AG10803 (cell line): ENCODE data around the gene SNN.

Source experiments
- DNase-seq: peaks from one replicate; pipeline ENCODE4 v3.0.0; 2010; ENCODE audit warnings: low read depth
- H3K4me3 ChIP-seq: 2 replicates; pipeline ENCODE4 v1.5.1; 2011; ENCODE audit warnings: mild to moderate bottlenecking, low read length, control low read depth
- TF ChIP-seq, protein P1 (sequence below): conservative IDR thresholded peaks from 2 replicates; pipeline ENCODE4 v1.5.1; 2011; ENCODE audit warnings: mild to moderate bottlenecking, low read length, control low read depth, inconsistent platforms

Gene SNN

DNA sequence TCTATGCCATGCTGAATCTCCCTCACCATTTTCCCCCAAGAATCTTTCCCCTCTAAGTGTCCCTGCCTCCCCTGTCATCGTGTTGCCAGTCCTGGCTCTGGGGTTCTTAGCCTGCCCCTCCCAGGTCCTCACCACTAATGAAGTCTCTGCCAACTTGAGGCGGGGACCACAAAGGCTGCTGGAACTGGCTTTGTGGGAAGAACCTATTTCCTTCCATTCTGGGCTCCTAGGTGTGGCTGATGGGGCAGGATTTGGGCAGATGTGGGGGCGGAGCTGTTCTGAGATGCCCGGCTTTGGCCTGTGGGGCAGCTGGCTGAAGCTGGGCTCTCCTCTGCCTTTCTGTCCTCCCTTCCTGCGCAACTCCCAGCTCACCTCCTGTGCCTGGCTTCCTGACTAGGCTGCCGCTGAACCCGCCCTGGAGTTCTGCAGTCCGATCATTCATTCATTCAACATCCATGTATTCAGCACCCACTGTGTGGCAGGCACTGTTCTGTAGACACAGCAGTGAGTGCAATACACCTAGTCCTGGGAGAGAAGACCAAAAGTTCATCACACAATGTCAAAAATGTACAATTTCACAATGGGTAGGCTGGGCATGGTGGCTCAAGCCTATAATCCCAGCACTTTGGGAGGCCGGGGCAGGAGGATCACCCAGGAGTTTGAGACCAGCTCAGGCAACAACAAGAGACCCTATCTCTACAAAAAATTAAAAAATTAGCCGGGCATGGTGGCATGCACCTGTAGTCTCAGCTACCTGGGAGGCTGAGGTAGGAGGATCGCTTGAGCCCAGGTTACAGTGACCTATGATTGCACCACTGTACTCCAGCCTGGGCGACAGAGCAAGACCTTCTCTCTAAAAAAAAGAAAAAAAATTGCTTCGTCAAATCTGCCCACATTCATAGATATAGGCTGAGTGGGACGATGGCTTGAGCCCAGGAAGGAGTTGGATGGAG, 1.9 kb upstream of the SNN start:
- no peak for DNase-seq
- H3K4me3 ChIP-seq = no peak overlapping the region
- TF ChIP-seq, protein P1, sequence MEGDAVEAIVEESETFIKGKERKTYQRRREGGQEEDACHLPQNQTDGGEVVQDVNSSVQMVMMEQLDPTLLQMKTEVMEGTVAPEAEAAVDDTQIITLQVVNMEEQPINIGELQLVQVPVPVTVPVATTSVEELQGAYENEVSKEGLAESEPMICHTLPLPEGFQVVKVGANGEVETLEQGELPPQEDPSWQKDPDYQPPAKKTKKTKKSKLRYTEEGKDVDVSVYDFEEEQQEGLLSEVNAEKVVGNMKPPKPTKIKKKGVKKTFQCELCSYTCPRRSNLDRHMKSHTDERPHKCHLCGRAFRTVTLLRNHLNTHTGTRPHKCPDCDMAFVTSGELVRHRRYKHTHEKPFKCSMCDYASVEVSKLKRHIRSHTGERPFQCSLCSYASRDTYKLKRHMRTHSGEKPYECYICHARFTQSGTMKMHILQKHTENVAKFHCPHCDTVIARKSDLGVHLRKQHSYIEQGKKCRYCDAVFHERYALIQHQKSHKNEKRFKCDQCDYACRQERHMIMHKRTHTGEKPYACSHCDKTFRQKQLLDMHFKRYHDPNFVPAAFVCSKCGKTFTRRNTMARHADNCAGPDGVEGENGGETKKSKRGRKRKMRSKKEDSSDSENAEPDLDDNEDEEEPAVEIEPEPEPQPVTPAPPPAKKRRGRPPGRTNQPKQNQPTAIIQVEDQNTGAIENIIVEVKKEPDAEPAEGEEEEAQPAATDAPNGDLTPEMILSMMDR = no peak

DNA sequence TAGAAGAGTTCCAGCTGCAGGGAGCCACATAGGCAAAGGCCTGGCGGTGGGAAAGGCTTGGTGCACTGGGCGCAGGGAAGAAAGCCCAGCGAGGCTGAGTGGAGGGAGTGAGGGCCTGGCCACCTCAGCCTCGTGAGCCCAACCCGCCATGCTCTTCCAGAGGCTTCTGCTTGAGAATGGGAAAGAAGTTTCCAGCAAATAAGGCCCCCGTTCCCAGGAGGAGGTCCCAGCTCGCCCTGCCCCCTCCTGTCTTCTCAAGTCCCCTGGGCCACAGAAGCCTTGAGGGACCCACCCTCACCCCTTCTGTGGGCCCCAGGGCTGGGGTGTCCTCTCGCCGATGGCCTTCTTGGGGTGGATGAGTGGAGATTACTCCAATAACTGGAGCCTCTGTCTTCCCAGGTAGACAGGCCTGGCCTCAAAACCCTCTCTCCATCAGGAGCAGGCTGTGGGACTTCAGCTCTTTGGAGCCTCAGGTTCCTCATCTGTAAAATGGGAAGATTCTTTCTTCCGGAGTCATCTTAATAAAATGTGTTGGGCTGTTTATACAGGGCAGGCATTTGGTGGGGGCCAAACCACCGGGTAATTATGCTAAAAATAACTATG, 933 bp upstream of the SNN start:
- no peak for DNase-seq
- H3K4me3 ChIP-seq = no peak overlapping the region
- TF ChIP-seq, protein P1 = no peak

DNA sequence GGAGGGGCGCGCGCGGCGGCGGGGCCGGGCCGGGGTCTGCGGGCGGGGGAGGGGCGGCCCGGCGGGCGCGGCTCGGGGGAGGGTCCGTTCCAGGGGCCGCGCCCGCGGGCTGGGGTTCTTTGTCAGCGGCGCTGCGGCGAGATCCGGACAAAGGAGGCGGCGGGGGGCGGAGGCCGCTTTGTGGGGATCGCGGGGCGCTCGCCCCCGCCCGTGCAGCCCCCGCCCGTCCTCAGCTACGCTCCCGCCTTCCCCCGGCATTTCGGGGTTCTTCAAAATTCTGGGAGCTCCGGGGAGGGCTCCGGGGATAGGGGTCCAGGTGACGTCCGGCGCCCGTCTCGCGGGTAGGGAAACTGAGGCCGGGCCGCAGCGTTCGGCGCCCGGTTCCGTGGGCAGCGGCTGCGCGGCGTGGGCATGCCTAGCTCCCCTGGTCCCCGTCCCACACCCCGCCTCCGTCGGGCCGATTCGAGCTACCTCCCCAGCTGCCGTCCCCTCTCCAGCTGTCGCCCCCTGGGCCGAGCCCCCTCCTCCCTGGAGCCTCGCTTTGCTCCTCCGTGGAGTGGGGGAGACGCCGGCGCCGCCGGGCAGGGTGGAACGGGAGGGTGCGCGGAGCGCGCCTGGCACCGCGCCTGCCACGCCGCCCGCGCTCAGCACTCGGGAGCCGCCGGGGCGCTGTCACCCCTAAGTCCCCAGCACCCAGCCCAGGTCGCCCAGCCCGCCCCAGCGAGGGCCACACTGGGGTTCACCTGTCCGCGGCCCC, 546 bp downstream of the SNN start:
- no peak for DNase-seq
- peak overlapping the region; percentile 71 for H3K4me3 ChIP-seq
- TF ChIP-seq, protein P1 = no peak

DNA sequence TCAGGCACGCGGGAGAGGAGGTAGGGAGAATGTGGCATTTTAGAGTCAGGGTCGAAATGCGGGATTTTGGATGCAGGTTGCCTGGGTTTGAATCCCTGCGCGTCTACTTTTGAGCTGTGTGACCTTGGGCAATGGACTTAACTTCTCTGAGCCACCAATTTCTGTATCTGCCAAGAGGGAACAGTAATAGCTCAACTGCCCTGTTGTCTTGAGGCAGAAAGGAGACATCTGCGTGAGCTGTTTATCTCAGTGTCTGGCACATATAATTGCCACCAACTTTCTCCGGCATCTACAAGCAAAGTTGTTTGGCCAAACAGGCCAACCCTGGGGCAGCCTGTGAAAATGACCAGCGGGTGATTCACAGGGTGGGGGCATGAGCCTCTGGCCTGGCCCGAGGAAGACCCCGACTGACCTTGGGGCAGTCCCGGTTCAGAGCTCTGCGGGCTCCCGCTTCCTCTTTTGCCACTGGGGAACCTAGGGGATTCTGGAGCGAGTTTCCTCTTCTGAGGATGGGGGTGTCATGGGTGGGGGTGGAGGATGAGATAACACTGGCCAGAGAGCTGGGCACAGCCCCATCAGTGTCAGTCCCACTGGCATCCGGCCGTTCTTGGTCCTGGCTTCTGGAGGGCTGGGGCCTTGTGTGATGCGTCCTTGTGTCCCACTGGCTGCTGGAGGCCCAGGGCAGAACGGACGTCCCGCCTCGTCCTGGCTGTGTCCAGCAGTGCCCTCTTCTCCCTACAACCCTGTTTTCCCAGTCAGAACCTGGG, 1.3 kb downstream of the SNN start:
- DNase-seq = peak; percentile 18
- TF ChIP-seq, protein P1 = no peak
- H3K4me3 ChIP-seq = peak overlapping the region; percentile 71

DNA sequence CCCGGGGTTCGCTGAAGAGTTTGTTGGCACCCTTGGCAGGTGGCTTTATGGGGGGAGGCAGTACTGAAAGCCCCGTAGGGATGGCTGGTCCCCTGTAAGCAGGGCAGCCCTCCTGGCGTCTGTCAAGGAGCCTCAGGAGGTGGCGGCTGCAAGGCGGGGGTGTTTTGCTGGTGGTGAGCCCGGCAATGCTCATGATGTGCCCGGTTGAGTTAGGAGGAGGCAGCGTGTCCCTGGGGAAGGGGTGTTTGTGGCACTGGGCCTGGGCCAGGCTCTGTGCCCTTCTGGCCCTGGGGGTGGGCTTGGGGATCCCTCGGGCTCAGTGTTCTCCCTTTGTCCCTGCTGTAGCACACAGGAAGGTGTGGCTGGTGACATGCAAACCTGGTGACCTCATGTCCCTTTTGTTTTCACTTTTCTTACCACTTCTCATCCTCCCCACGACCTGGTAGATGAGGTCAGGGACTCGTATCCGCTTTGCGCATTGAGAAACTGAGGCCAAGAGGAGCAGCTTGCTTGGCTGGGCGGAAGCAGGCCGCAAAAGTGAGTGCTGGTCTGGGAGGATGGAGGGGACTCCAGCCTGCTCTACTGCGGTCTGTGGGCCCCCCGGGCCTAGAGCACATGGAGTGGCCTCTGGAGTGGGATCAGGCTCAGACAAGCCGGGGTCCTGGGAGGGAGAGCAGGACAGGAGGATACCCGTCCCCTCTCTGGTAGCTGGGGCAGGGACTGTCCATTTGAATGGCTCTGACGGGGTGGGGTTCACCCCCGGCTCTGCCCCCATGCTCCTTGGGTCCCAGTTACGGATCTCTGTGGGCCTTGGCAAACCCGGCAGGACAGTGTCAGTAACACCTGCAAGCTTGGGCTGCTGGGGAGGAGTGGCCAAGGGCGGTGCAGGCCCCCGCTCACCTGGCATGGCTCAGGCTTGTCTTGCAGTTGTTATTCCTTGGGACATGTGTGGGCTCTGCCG, 2.2 kb downstream of the SNN start:
- no peak for DNase-seq
- TF ChIP-seq, protein P1 = no peak
- no peak overlapping the region for H3K4me3 ChIP-seq

DNA sequence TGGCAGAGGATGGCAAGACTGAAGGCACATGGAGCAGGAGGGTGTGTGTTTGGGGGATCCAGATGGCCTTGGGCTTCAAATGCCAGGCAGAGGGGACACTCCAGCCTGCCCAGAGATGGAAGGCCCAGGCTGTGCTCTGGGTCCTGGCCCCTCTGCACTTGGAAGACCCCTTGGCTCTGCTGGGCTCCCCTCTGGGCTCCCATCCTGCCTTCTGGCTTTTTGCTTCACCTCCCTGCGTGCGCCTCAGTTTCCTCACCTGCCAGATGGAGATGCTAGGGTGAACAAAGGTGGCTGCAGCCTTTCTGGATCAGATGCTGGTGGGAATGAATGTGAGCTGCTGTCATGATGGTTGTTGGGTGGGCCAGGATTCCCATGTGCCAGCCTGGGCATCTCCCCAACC, 3.0 kb downstream of the SNN start:
- TF ChIP-seq, protein P1 = no peak
- DNase-seq = no peak
- H3K4me3 ChIP-seq = no peak overlapping the region
